GM10248 (cell line): ENCODE measurements around the gene PARVB.

Experiments
- CTCF ChIA-PET: fragments of 300-600 bp; sonication (Branson Sonifier 250); formaldehyde crosslinking; extraction: SDS; loops from one replicate; lab custom pipeline; 2021; ENCODE audit warnings: antibody characterized with exemption; lab: Yijun Ruan, JAX
- POLR2A ChIA-PET: fragments of 350-650 bp; sonication (Branson Sonifier 250); formaldehyde crosslinking; extraction: SDS; loops from one replicate; lab custom pipeline; 2020; ENCODE audit warnings: antibody characterized with exemption; lab: Yijun Ruan, JAX
- DNase-seq: peaks from one replicate; pipeline ENCODE4 v3.0.0; 2012; ENCODE audit errors: extremely low spot score
- CTCF ChIP-seq: IDR thresholded peaks from 2 replicates; pipeline ENCODE4 v1.5.1; 2012; ENCODE audit warnings: mild to moderate bottlenecking, low read depth; ENCODE audit errors: extremely low read depth, missing control alignments, control extremely low read depth

Gene PARVB

DNA sequence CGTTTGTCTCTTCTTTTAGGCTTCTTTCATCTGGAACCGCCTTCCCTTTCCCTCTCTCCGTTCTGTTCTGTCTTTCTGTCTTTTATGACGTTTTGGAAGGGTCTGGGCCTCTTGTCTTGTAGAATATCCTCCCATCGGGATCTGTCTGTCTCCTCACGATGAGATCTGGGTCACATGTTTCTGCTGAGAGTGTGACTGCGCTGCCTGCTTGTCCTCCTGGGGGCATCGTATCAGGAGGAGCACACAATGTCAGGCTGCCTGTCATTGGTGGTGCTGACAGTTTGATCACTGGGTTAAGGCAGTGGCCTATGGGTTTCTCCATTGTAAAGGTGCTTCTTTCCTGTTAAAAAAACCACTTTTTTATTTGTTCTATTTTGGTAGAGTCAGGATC is 96.2 kb downstream of the PARVB start:
- ChIA-PET CTCF (no interaction called here), POLR2A (no interaction called here)
- no peak for DNase-seq
- no peak for TF ChIP-seq CTCF

GRCh38 chr22:44125421-44125820 is 101.3 kb downstream of the PARVB start:
- POLR2A ChIA-PET = no interaction called here
- no peak for DNase-seq
- CTCF ChIA-PET = no interaction called here
- no peak for TF ChIP-seq CTCF

DNA sequence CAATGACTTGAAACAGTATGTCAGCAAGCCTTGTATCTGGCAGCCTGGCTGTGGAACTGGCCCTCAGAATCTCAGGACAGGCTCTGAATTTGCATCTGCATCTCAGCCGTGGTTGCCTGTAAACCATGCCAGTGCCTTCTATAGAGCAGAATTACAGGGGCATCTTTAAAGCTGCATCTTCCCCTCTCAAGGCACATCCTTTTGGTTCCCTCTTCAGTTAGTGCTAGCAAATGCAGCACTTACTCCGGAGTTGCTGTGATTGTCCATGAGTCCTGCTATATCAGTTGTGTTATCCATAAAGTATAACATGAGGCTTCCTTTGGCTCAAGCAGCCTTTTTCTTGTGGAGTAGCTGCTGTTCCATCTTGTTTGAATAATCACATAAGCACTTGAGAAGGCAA is 102.7 kb downstream of the PARVB start:
- POLR2A ChIA-PET = no interaction called here

GRCh38 chr22:44127356-44127755 is 103.3 kb downstream of the PARVB start:
- ChIA-PET POLR2A (no interaction called here), CTCF (interaction anchor here (0.7 to 1.1 kb wide), 2 partner anchors 46 to 59 kb away, joined by 3 read pairs; no protein-coding TSS in a partner anchor)
- no peak for TF ChIP-seq CTCF
- DNase-seq = no peak

More for the DNA sequence above, 102.7 kb downstream of the PARVB start:
- DNase-seq = no peak
- CTCF ChIA-PET = no interaction called here
- TF ChIP-seq CTCF = no peak

DNA sequence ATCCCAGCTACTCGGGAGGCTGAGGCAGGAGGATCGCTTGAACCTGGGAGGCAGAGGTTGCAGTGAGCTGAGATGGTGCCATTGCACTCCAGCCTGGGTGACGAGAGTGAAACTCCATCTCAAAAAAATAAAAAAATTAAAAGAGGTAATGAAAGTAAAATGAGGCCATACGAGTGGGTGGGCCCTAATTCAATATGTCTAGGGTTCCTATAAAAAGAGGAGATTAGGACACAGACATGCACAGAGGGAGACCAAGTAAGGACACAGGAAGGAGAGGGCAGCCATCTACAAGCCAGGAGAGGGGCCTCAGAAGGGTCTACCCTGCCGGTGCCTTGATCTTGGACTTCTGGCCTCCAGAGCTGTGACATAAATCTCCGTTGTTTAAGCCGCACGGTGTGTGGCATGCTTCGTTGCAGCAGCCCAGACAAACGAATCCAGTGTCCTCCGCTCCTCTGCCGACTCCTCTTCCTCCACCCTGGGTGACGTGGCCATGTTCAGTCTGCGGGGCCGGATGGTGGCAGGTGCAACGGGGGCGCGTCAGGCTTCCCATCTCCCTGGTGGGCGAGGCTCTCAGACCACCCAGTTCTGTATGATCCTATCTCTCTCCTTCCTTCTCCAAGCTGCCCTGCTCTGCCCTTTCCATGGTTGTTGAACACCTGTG is 105.0 kb downstream of the PARVB start:
- ChIA-PET POLR2A (no interaction called here), CTCF (interaction anchor here (1.8 kb wide), 1 partner anchor 44 kb away, joined by 5 read pairs; no protein-coding TSS in a partner anchor)
- DNase-seq = no peak
- no peak for TF ChIP-seq CTCF

DNA sequence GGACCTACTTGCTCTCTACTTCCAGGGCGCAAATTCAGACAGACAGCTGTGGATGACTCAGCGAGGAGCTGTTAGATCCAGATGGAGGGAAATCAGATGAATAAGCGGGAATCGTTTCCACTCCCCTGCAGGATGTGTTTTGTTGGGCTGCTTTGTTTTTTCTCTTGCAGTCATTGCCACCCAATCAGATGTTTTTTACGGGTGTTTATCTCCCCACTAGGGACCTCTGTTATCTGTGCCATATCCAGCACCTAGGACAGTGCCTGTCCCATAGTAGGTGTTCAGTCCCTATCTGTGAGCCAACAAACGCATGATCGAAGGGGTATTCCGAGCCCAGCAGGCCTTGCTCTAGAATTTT is 105.5 kb downstream of the PARVB start:
- no peak for DNase-seq
- no peak for TF ChIP-seq CTCF
- POLR2A ChIA-PET = no interaction called here
- CTCF ChIA-PET = interaction anchor here (1.8 kb wide), 1 partner anchor 44 kb away, joined by 5 read pairs; no protein-coding TSS in a partner anchor
